Measurements from ENCODE around the gene FAM76A. TPM values are rescaled to one million over a fixed set of nuclear protein-coding genes. Genes with fewer than 3 reads are reported as not detected.

Gene FAM76A
- total RNA-seq, 1 donor from 2014 or later, result 12.7 TPM

DNA sequence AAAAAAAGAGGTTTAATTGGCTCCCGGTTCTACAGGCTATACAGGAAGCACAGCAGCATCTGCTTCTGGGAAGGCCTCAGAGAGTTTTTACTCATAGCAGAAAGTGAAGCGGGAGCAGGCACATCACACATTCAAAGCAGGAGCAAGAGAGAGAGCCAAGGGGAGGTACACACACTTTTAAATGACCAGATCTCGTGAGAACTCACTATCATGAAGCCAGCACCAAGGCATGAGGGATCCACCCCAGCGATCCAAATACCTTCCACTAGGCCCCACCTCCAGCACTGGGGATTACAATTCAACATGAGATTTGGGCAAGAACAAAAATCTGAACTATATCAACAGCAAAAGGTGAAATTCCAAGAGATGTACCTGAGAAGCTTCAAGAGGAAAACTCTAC, 20.8 kb upstream of the FAM76A start:
- Mint-ChIP-seq H3K27me3 (ENCODE audit: unreplicated experiment) (peaks cover 41% of the 10 kb centered on the region), H3K36me3 (ENCODE audit: unreplicated experiment) (peaks cover 2% of the 10 kb centered on the region), H3K4me3 (ENCODE audit: unreplicated experiment) (no peak overlapping the region), H3K27ac (ENCODE audit: unreplicated experiment) (no peak overlapping the region), H3K4me1 (ENCODE audit: unreplicated experiment) (no peaks in the 10 kb centered on the region), H3K9me3 (ENCODE audit: unreplicated experiment) (peaks cover 16% of the 10 kb centered on the region)
- no peak for DNase-seq (ENCODE audit: extremely low spot score, unreplicated experiment)
- TF ChIP-seq, protein P1, sequence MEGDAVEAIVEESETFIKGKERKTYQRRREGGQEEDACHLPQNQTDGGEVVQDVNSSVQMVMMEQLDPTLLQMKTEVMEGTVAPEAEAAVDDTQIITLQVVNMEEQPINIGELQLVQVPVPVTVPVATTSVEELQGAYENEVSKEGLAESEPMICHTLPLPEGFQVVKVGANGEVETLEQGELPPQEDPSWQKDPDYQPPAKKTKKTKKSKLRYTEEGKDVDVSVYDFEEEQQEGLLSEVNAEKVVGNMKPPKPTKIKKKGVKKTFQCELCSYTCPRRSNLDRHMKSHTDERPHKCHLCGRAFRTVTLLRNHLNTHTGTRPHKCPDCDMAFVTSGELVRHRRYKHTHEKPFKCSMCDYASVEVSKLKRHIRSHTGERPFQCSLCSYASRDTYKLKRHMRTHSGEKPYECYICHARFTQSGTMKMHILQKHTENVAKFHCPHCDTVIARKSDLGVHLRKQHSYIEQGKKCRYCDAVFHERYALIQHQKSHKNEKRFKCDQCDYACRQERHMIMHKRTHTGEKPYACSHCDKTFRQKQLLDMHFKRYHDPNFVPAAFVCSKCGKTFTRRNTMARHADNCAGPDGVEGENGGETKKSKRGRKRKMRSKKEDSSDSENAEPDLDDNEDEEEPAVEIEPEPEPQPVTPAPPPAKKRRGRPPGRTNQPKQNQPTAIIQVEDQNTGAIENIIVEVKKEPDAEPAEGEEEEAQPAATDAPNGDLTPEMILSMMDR (IDR thresholded peaks at IDR 0.05), result no peak

DNA sequence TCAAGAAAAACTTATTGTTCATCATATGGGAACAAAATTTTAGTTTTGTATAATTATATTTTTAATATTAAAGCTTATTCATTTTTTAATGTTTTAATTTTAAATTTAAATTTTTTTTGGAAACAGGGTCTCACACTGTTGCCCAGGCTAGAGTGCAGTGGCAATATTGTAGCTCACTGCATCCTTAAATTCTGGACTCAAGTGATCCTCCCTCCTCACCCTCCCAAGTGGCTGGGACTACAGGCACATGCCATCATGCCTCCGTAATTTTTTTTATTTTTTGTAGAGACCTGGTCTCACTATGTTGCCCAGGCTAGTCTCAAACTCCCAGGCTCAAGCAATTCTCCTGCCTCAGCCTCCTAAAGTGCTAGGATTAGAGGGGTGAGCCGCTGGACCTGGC, 20.2 kb upstream of the FAM76A start:
- Mint-ChIP-seq H3K4me1 (ENCODE audit: unreplicated experiment) (no peaks in the 10 kb centered on the region), H3K36me3 (ENCODE audit: unreplicated experiment) (peaks cover 2% of the 10 kb centered on the region), H3K9me3 (ENCODE audit: unreplicated experiment) (peaks cover 16% of the 10 kb centered on the region), H3K27me3 (ENCODE audit: unreplicated experiment) (peaks cover 37% of the 10 kb centered on the region), H3K4me3 (ENCODE audit: unreplicated experiment) (no peak overlapping the region), H3K27ac (ENCODE audit: unreplicated experiment) (no peak overlapping the region)
- no peak for DNase-seq (ENCODE audit: extremely low spot score, unreplicated experiment)
- TF ChIP-seq, protein P1 (IDR thresholded peaks at IDR 0.05), result no peak

DNA sequence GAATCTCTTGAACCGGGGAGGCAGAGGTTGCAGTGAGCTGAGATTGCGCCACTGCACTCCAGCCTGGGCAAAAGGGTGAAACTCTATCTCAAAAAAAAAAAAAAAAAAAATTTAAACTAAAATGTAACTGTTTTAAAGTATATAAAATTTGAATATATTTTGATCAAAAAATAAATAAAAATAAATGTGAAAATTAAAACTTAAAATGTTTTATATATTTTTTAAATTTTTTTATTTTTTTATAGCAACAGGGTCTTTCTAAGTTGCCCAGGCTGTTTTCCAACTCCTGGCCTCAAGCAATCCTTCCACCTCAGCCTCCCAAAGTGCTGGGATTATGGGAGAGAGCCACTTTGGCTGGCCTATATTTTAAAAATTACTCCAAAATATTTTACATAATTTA, 15.2 kb upstream of the FAM76A start:
- Mint-ChIP-seq H3K36me3 (ENCODE audit: unreplicated experiment) (peaks cover 2% of the 10 kb centered on the region), H3K9me3 (ENCODE audit: unreplicated experiment) (peaks cover 8% of the 10 kb centered on the region), H3K4me3 (ENCODE audit: unreplicated experiment) (no peak overlapping the region), H3K4me1 (ENCODE audit: unreplicated experiment) (no peaks in the 10 kb centered on the region), H3K27ac (ENCODE audit: unreplicated experiment) (no peak overlapping the region), H3K27me3 (ENCODE audit: unreplicated experiment) (peaks cover 18% of the 10 kb centered on the region)
- no peak for DNase-seq (ENCODE audit: extremely low spot score, unreplicated experiment)
- TF ChIP-seq, protein P1 (IDR thresholded peaks at IDR 0.05), result no peak

DNA sequence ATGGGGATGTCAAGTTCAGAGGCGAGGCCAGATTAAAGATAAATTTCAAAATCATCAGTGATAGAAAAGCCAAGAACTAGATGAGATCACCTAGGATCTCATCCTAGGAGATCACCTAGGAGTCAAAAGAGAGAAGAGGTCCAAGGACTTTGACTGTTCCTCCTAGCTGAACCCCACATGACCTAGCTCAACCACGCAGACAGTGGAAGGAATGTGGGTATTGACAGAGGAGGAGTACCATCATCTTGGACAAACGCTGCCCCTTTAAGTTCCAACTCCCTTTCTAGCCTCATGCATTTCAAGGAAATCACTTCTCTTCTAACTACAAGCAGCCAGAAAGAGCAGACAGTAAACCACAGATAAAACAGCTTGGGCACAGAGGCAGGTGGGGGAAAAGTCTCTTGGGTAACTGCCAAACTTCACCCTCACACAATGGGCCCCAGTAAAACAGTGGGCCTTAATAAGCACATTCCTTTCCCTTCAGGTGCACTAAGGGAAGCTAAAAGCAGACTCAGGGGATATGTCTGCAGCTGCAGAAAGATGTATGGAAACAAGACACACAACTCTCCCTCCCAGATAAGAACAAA, 12.5 kb upstream of the FAM76A start:
- no peaks in the 10 kb centered on the region for H3K4me1 Mint-ChIP-seq (ENCODE audit: unreplicated experiment)
- H3K36me3 Mint-ChIP-seq (ENCODE audit: unreplicated experiment), result peaks cover 2% of the 10 kb centered on the region
- no peak for DNase-seq (ENCODE audit: extremely low spot score, unreplicated experiment)
- TF ChIP-seq, protein P1 (IDR thresholded peaks at IDR 0.05), result no peak
- H3K9me3 Mint-ChIP-seq (ENCODE audit: unreplicated experiment), result peaks cover 12% of the 10 kb centered on the region
- H3K27me3 Mint-ChIP-seq (ENCODE audit: unreplicated experiment), result peaks cover 25% of the 10 kb centered on the region
- H3K27ac Mint-ChIP-seq (ENCODE audit: unreplicated experiment), result no peak overlapping the region
- no peak overlapping the region for H3K4me3 Mint-ChIP-seq (ENCODE audit: unreplicated experiment)

DNA sequence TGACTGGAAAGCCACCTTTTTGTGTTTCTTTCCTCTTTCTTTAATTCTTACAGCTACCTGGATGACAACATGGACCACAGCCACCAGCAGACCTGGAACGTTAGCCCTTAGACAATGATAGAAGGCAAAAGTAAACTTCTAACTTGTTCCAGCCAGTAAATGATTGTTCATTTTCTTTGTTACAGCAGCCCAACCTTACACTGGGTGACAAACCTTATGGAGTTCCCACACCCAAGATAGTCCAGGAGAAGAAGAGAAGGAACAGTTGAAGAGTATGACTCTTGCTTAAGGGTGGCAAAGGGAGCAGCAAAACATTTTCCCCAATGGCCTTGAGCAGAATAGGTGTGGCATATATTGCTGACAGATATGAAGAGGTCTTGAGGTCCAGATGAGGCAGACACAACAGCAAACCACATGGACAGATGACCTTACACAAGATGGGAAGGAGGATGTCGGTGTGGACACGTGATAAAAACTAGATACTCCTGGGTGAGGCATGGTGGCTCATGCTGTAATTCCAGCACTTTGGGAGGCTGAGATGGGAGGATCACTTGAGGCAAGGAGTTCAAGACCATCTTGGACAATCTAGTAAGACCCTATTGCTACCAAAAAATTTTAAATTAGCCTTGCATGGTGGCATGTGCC, 11.8 kb upstream of the FAM76A start:
- H3K27ac Mint-ChIP-seq (ENCODE audit: unreplicated experiment), result no peak overlapping the region
- DNase-seq (ENCODE audit: extremely low spot score, unreplicated experiment), result no peak
- peaks cover 19% of the 10 kb centered on the region for H3K27me3 Mint-ChIP-seq (ENCODE audit: unreplicated experiment)
- no peaks in the 10 kb centered on the region for H3K4me1 Mint-ChIP-seq (ENCODE audit: unreplicated experiment)
- TF ChIP-seq, protein P1 (IDR thresholded peaks at IDR 0.05), result no peak
- H3K36me3 Mint-ChIP-seq (ENCODE audit: unreplicated experiment), result no peaks in the 10 kb centered on the region
- H3K9me3 Mint-ChIP-seq (ENCODE audit: unreplicated experiment), result peaks cover 6% of the 10 kb centered on the region
- H3K4me3 Mint-ChIP-seq (ENCODE audit: unreplicated experiment), result no peak overlapping the region
